GM18517 (cell line): Measurements from ENCODE around the gene SEC23A.

Experiments used
- ATAC-seq: cut with Tn5 transposase; IDR thresholded peaks from one replicate; pipeline ENCODE4 v1.9.1; 2021; ENCODE audit warnings: mild to moderate bottlenecking, moderate library complexity; ENCODE audit not compliant: unreplicated experiment

Gene SEC23A

GRCh38 chr14:38992067-38992844, 110.8 kb downstream of the SEC23A start:
- ATAC-seq = no peak

- ATAC-seq = no peak
Measured at GRCh38 chr14:38991299-38991698, 111.7 kb downstream of the SEC23A start.

GRCh38 chr14:38989922-38990546, 113.0 kb downstream of the SEC23A start:
- peak; percentile 96 for ATAC-seq

GRCh38 chr14:38987781-38988180, 115.3 kb downstream of the SEC23A start:
- no peak for ATAC-seq

GRCh38 chr14:38982837-38983236, 120.2 kb downstream of the SEC23A start:
- no peak for ATAC-seq

GRCh38 chr14:38982278-38982677, 120.8 kb downstream of the SEC23A start:
- ATAC-seq = no peak
